SK-N-SH treated with all-trans-retinoic acid at 6 μM for 48 hours (cell line): ENCODE data around the gene NPAS2.

Experiments used
- ARNTL ChIP-seq: fragments of 450-650 bp; formaldehyde crosslinking; IDR thresholded peaks from 2 replicates; pipeline ENCODE4 v1.5.0; 2020; ENCODE audit warnings: low read depth, mild to moderate bottlenecking, moderate library complexity, borderline replicate concordance
- BACH2 ChIP-seq: fragments of 250-450 bp; sonication (Bioruptor Pico); IDR thresholded peaks from 2 replicates; pipeline ENCODE4 v1.9.0; 2021; ENCODE audit warnings: mild to moderate bottlenecking, borderline replicate concordance
- ESRRG ChIP-seq: fragments of 250-450 bp; sonication (Bioruptor Pico); IDR thresholded peaks from 2 replicates; pipeline ENCODE4 v1.6.1; 2021; ENCODE audit warnings: mild to moderate bottlenecking
- ISL1 ChIP-seq: fragments of 250-450 bp; sonication (Bioruptor Pico); IDR thresholded peaks from 2 replicates; pipeline ENCODE4 v2.1.2; 2022; ENCODE audit warnings: mild to moderate bottlenecking, moderate library complexity
- OSR1 ChIP-seq: fragments of 250-450 bp; sonication (Bioruptor Pico); IDR thresholded peaks from 2 replicates; pipeline ENCODE4 v1.8.0; 2022; ENCODE audit warnings: moderate library complexity, mild to moderate bottlenecking, inconsistent platforms
- RARB ChIP-seq: fragments of 250-450 bp; sonication (Bioruptor Pico); IDR thresholded peaks from 2 replicates; pipeline ENCODE4 v1.8.0; 2021; ENCODE audit warnings: mild to moderate bottlenecking, moderate library complexity
- SNAI2 ChIP-seq: fragments of 250-450 bp; sonication (Bioruptor Pico); IDR thresholded peaks from 2 replicates; pipeline ENCODE4 v1.5.0; 2020; ENCODE audit warnings: mild to moderate bottlenecking, moderate library complexity
- ZFP3 ChIP-seq: fragments of 250-450 bp; sonication (Bioruptor Pico); IDR thresholded peaks from 2 replicates; pipeline ENCODE4 v1.5.0; 2020; ENCODE audit warnings: mild to moderate bottlenecking, moderate library complexity
- ZFP30 ChIP-seq: fragments of 450-650 bp; formaldehyde crosslinking; IDR thresholded peaks from 2 replicates; pipeline ENCODE4 v1.5.0; 2022; ENCODE audit warnings: mild to moderate bottlenecking, moderate library complexity
- ZNF565 ChIP-seq: fragments of 450-650 bp; formaldehyde crosslinking; conservative IDR thresholded peaks from 2 replicates; pipeline ENCODE4 v1.5.0; 2020; ENCODE audit warnings: low read depth, mild to moderate bottlenecking, moderate library complexity
- TF ChIP-seq, protein P1 (sequence below): fragments of 250-450 bp; sonication (Bioruptor Pico); IDR thresholded peaks from 2 replicates; pipeline ENCODE4 v1.8.0; 2020; ENCODE audit warnings: mild to moderate bottlenecking, moderate library complexity, borderline replicate concordance
- TF ChIP-seq, protein P2 (sequence below): fragments of 250-450 bp; sonication (Bioruptor Pico); IDR thresholded peaks from 2 replicates; pipeline ENCODE4 v1.5.1; 2020; ENCODE audit warnings: low read depth, mild to moderate bottlenecking, moderate library complexity

DNA sequence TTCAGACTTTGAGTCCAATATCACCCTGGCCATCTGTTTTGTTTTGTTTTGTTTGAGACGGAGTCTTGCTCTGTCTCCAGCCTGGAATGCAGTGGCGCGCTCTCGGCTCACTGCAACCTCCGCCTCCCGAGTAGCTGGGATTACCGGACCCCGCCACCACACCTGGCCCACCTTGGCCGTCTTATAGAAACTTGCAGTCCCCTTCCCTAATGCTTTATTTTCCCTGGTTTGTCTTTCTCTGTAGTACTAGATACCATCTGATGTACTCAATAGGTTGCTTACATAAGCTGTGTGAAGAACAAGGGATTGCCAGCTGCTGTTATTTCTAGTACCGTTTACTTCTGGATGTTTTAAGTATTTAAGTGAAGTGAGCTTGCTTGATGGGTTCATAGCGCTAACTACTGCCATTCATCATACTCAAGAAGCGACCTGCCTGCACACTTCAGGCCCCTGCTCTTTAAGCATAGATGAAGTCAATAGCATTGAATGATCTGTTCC is 183.4 kb downstream of the NPAS2 start:
- no peak for TF ChIP-seq OSR1
- TF ChIP-seq RARB (CRISPR knock-in tag), result no peak
- TF ChIP-seq, protein P1, sequence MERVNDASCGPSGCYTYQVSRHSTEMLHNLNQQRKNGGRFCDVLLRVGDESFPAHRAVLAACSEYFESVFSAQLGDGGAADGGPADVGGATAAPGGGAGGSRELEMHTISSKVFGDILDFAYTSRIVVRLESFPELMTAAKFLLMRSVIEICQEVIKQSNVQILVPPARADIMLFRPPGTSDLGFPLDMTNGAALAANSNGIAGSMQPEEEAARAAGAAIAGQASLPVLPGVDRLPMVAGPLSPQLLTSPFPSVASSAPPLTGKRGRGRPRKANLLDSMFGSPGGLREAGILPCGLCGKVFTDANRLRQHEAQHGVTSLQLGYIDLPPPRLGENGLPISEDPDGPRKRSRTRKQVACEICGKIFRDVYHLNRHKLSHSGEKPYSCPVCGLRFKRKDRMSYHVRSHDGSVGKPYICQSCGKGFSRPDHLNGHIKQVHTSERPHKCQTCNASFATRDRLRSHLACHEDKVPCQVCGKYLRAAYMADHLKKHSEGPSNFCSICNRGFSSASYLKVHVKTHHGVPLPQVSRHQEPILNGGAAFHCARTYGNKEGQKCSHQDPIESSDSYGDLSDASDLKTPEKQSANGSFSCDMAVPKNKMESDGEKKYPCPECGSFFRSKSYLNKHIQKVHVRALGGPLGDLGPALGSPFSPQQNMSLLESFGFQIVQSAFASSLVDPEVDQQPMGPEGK (CRISPR knock-in tag), result no peak
- TF ChIP-seq SNAI2 (CRISPR knock-in tag), result no peak
- TF ChIP-seq ESRRG (CRISPR knock-in tag), result no peak
- no peak for TF ChIP-seq ARNTL (CRISPR knock-in tag)
- no peak for TF ChIP-seq ZFP30 (CRISPR knock-in tag)
- TF ChIP-seq ISL1 (CRISPR knock-in tag), result no peak
- TF ChIP-seq BACH2 (CRISPR knock-in tag), result no peak
- TF ChIP-seq, protein P2, sequence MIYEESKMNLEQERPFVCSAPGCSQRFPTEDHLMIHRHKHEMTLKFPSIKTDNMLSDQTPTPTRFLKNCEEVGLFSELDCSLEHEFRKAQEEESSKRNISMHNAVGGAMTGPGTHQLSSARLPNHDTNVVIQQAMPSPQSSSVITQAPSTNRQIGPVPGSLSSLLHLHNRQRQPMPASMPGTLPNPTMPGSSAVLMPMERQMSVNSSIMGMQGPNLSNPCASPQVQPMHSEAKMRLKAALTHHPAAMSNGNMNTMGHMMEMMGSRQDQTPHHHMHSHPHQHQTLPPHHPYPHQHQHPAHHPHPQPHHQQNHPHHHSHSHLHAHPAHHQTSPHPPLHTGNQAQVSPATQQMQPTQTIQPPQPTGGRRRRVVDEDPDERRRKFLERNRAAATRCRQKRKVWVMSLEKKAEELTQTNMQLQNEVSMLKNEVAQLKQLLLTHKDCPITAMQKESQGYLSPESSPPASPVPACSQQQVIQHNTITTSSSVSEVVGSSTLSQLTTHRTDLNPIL (CRISPR knock-in tag), result no peak
- TF ChIP-seq ZFP3, result peak; percentile 82
- no peak for TF ChIP-seq ZNF565 (CRISPR knock-in tag)
